Measurements from ENCODE around the gene OR1F1. TPM values are rescaled to one million over a fixed set of nuclear protein-coding genes. Genes with fewer than 3 reads are reported as not detected.

The OR1F1 gene
- total RNA-seq, 1 donor from 2014 or later: 0.32 TPM

DNA sequence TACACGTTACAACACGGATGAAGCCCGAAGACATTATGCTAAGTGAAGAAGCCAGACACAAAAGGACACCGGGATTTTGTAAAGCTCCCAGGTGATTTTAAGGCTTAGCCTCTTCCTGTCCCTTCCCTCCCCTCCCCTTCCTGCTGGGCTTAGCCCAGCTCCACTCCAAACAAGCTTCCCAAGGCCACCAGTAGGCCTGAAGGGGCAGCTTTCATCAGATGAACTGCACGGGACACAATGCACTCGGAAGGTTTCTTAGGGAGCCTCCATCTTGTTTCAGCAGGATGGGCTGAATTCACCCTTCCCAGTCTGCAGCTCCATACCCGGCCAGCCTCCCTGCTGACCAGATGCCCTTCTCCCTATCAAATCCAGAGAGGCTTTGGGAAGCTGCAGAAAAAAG, 58.0 kb downstream of the OR1F1 start:
- peaks cover 36% of the 10 kb centered on the region for H3K27me3 Mint-ChIP-seq (ENCODE audit: low read depth, unreplicated experiment)
- H3K27ac ChIP-seq (ENCODE audit: low read depth, low read length): no peak overlapping the region
- no peak for DNase-seq (ENCODE audit: low read depth)

DNA sequence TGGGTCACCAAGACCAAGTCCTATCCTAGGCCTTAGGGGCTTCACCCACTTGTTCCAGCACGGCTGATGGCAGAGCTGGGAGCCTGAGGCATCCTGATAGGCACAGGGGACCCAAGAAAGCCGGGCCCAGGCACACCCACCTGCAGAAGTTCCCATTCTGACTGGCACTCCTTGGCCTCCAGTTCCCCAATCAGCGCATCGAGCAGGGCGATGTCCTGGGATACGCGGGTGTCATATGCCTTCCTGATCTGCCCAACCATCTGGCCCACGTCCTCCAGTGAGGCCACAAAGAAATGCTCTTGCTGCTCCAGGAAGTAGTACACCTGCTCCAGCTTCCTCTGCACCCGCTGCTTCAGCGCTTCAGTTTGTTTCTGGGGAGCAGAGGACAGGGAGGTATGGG, 58.9 kb downstream of the OR1F1 start:
- Histone ChIP-seq H3K36me3 (ENCODE audit: insufficient read depth, low read length) (no peaks in the 10 kb centered on the region), H3K79me2 (ENCODE audit: insufficient read depth, low read length) (no peaks in the 10 kb centered on the region), H3K4me1 (ENCODE audit: insufficient read depth, low read length) (no peaks in the 10 kb centered on the region), H3K9me3 (ENCODE audit: insufficient read depth, low read depth, low read length) (no peaks in the 10 kb centered on the region), H4K20me1 (ENCODE audit: insufficient read depth, low read length) (no peaks in the 10 kb centered on the region), H3K9ac (ENCODE audit: low read length) (no peak overlapping the region), H3K4me3 (ENCODE audit: insufficient read depth, low read depth, low read length) (no peak overlapping the region), H3K4me2 (ENCODE audit: low read length) (no peak overlapping the region), H2AFZ (ENCODE audit: low read depth, low read length) (no peak overlapping the region), H3K27ac (ENCODE audit: low read depth, low read length) (no peak overlapping the region), H3K27me3 (ENCODE audit: insufficient read depth, low read length) (peaks cover 2% of the 10 kb centered on the region)
- TF ChIP-seq, protein P1, sequence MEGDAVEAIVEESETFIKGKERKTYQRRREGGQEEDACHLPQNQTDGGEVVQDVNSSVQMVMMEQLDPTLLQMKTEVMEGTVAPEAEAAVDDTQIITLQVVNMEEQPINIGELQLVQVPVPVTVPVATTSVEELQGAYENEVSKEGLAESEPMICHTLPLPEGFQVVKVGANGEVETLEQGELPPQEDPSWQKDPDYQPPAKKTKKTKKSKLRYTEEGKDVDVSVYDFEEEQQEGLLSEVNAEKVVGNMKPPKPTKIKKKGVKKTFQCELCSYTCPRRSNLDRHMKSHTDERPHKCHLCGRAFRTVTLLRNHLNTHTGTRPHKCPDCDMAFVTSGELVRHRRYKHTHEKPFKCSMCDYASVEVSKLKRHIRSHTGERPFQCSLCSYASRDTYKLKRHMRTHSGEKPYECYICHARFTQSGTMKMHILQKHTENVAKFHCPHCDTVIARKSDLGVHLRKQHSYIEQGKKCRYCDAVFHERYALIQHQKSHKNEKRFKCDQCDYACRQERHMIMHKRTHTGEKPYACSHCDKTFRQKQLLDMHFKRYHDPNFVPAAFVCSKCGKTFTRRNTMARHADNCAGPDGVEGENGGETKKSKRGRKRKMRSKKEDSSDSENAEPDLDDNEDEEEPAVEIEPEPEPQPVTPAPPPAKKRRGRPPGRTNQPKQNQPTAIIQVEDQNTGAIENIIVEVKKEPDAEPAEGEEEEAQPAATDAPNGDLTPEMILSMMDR (IDR thresholded peaks at IDR 0.05; ENCODE audit: insufficient read depth, low read depth, low read length): no peak
- TF ChIP-seq EZH2 (IDR thresholded peaks at IDR 0.05; ENCODE audit: insufficient read depth, low read length): no peak
- DNase-seq (ENCODE audit: low read depth) (no peak), FAIRE-seq (no peak)
- H3K27ac Mint-ChIP-seq (ENCODE audit: unreplicated experiment): no peak overlapping the region
- H3K9me3 Mint-ChIP-seq (ENCODE audit: unreplicated experiment): peaks cover 5% of the 10 kb centered on the region
- no peaks in the 10 kb centered on the region for H3K4me1 Mint-ChIP-seq (ENCODE audit: low read depth, unreplicated experiment)
- H3K4me3 Mint-ChIP-seq (ENCODE audit: unreplicated experiment): no peak overlapping the region
- no peaks in the 10 kb centered on the region for H3K36me3 Mint-ChIP-seq (ENCODE audit: low read depth, unreplicated experiment)
- H3K27me3 Mint-ChIP-seq (ENCODE audit: low read depth, unreplicated experiment): peaks cover 31% of the 10 kb centered on the region

More for the DNA sequence above, 58.0 kb downstream of the OR1F1 start:
- no peak overlapping the region for H3K9ac ChIP-seq (ENCODE audit: low read length)
- H2AFZ ChIP-seq (ENCODE audit: low read depth, low read length): no peak overlapping the region
- no peaks in the 10 kb centered on the region for H3K9me3 ChIP-seq (ENCODE audit: insufficient read depth, low read depth, low read length)
- H3K36me3 Mint-ChIP-seq (ENCODE audit: low read depth, unreplicated experiment): no peaks in the 10 kb centered on the region
- H3K36me3 ChIP-seq (ENCODE audit: insufficient read depth, low read length): no peaks in the 10 kb centered on the region
- peaks cover 5% of the 10 kb centered on the region for H3K9me3 Mint-ChIP-seq (ENCODE audit: unreplicated experiment)
- H3K27me3 ChIP-seq (ENCODE audit: insufficient read depth, low read length): peaks cover 2% of the 10 kb centered on the region
- H3K79me2 ChIP-seq (ENCODE audit: insufficient read depth, low read length): no peaks in the 10 kb centered on the region
- no peak overlapping the region for H3K4me2 ChIP-seq (ENCODE audit: low read length)
- no peak overlapping the region for H3K4me3 Mint-ChIP-seq (ENCODE audit: unreplicated experiment)
- H3K4me1 ChIP-seq (ENCODE audit: insufficient read depth, low read length): no peaks in the 10 kb centered on the region
- H4K20me1 ChIP-seq (ENCODE audit: insufficient read depth, low read length): no peaks in the 10 kb centered on the region
- no peak for TF ChIP-seq EZH2 (IDR thresholded peaks at IDR 0.05; ENCODE audit: insufficient read depth, low read length)
- no peak overlapping the region for H3K27ac Mint-ChIP-seq (ENCODE audit: unreplicated experiment)
- no peaks in the 10 kb centered on the region for H3K4me1 Mint-ChIP-seq (ENCODE audit: low read depth, unreplicated experiment)
- H3K4me3 ChIP-seq (ENCODE audit: insufficient read depth, low read depth, low read length): no peak overlapping the region
- FAIRE-seq: no peak

DNA sequence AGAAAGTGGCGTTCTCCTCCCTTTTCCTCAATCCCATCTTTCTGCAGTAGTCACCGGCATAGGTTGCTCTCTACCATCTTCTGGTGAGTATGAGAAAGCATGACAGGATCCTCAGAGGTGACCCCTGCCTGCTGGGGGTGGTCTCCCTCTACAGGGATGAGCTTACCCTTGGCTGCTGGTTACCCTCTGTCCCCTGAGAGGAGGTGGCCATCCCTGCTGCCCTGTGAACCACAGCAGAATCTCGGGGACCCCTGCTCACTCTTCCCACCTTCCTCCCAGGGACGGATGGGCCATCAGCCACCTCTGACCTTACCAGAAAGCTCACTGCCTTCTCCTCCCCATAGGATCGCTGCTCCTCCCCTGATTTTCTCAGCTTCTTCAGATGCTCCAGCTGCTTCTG, 60.6 kb downstream of the OR1F1 start:
- no peak overlapping the region for H3K9ac ChIP-seq (ENCODE audit: low read length)
- Mint-ChIP-seq H3K4me1 (ENCODE audit: low read depth, unreplicated experiment) (no peaks in the 10 kb centered on the region), H3K4me3 (ENCODE audit: unreplicated experiment) (no peak overlapping the region), H3K27me3 (ENCODE audit: low read depth, unreplicated experiment) (peaks cover 22% of the 10 kb centered on the region), H3K36me3 (ENCODE audit: low read depth, unreplicated experiment) (no peaks in the 10 kb centered on the region), H3K27ac (ENCODE audit: unreplicated experiment) (no peak overlapping the region), H3K9me3 (ENCODE audit: unreplicated experiment) (peaks cover 5% of the 10 kb centered on the region)
- no peaks in the 10 kb centered on the region for H3K9me3 ChIP-seq (ENCODE audit: insufficient read depth, low read depth, low read length)
- DNase-seq (ENCODE audit: low read depth): no peak
- no peaks in the 10 kb centered on the region for H3K27me3 ChIP-seq (ENCODE audit: insufficient read depth, low read length)
- H3K4me3 ChIP-seq (ENCODE audit: insufficient read depth, low read depth, low read length): no peak overlapping the region
- no peak overlapping the region for H3K4me2 ChIP-seq (ENCODE audit: low read length)
- FAIRE-seq: no peak
- TF ChIP-seq, protein P1 (IDR thresholded peaks at IDR 0.05; ENCODE audit: insufficient read depth, low read depth, low read length): no peak
- no peak for TF ChIP-seq EZH2 (IDR thresholded peaks at IDR 0.05; ENCODE audit: insufficient read depth, low read length)
- no peaks in the 10 kb centered on the region for H4K20me1 ChIP-seq (ENCODE audit: insufficient read depth, low read length)
- no peaks in the 10 kb centered on the region for H3K36me3 ChIP-seq (ENCODE audit: insufficient read depth, low read length)
- H3K4me1 ChIP-seq (ENCODE audit: insufficient read depth, low read length): no peaks in the 10 kb centered on the region
- no peaks in the 10 kb centered on the region for H3K79me2 ChIP-seq (ENCODE audit: insufficient read depth, low read length)
- no peak overlapping the region for H3K27ac ChIP-seq (ENCODE audit: low read depth, low read length)
- H2AFZ ChIP-seq (ENCODE audit: low read depth, low read length): no peak overlapping the region

Measured in astrocyte (in vitro differentiated cells and primary cell).